ENCODE results near the gene AP3B1. TPM values are rescaled to one million over a fixed set of nuclear protein-coding genes. Genes with fewer than 3 reads are reported as not detected.

The AP3B1 gene
- total and polyA plus RNA-seq, 12 donors: 22.0 to 59.1 (median 34.3) TPM

DNA sequence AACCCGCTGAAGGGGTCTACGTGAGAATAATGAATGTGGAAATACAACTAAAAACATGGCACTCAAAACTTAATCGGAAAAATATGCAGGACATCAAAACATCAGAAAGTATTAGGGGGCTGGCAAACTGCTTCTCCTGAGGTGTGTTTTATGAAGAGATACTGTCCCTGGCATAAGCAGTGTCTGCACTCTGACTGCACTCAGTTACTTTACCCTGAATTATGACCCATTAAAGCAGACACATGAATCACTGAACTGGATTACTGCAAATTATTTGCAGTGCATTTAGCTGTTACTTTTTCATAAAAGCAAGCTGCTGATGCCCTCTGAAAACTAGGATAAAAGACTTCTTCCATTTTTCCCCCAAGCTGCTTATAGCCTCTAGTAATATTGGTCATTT is 164.9 kb downstream of the AP3B1 start:
- DNase-seq: no peak
- H3K27me3 ChIP-seq: no peaks in the 10 kb centered on the region
- no peaks in the 10 kb centered on the region for H3K9me3 ChIP-seq (replicated peaks in 1 of 3)
- 85 to 88% (median 88%) methylated on average over 3 of the region's 3 CpGs for WGBS, 4 donors
- TF ChIP-seq POLR2A (IDR thresholded peaks at IDR 0.05): no peak
- TF ChIP-seq, protein P1, sequence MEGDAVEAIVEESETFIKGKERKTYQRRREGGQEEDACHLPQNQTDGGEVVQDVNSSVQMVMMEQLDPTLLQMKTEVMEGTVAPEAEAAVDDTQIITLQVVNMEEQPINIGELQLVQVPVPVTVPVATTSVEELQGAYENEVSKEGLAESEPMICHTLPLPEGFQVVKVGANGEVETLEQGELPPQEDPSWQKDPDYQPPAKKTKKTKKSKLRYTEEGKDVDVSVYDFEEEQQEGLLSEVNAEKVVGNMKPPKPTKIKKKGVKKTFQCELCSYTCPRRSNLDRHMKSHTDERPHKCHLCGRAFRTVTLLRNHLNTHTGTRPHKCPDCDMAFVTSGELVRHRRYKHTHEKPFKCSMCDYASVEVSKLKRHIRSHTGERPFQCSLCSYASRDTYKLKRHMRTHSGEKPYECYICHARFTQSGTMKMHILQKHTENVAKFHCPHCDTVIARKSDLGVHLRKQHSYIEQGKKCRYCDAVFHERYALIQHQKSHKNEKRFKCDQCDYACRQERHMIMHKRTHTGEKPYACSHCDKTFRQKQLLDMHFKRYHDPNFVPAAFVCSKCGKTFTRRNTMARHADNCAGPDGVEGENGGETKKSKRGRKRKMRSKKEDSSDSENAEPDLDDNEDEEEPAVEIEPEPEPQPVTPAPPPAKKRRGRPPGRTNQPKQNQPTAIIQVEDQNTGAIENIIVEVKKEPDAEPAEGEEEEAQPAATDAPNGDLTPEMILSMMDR (IDR thresholded peaks at IDR 0.05): no peak
- no peak overlapping the region for H3K27ac ChIP-seq
- H3K4me3 ChIP-seq: no peak overlapping the region
- intact Hi-C loops (cut with DNase I): no loop called here
- no peaks in the 10 kb centered on the region for H3K4me1 ChIP-seq (replicated peaks in 1 of 2)
- no peaks in the 10 kb centered on the region for H3K36me3 ChIP-seq (replicated peaks in 1 of 2)

DNA sequence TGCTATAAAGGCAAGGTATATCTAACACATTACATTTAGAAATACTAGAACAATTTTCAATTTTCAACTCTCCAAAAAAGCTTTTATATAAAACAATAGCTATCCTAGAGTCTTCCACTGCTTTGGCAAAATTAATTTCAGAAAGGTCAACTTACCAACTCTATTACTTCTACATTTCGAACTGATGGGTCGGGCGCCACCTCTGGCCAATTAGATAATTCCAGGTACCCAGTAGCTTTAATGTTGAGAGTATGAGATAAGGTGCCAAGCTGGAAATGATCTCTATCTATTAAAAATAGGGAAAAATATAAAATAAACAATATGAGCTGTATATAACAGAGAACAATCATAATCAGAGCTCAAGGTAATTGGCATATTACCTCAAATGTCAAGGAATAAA is 166.6 kb downstream of the AP3B1 start:
- 90 to 94% (median 91%) methylated on average over 3 of the region's 3 CpGs for WGBS, 4 donors
- Histone ChIP-seq H3K36me3 (replicated peaks in 1 of 2) (no peaks in the 10 kb centered on the region), H3K27me3 (no peaks in the 10 kb centered on the region), H3K4me1 (replicated peaks in 1 of 2) (no peaks in the 10 kb centered on the region), H3K9me3 (replicated peaks in 1 of 3) (no peaks in the 10 kb centered on the region), H3K27ac (no peak overlapping the region), H3K4me3 (no peak overlapping the region)
- DNase-seq: peak in 1 of 7 donors; percentile 52
- intact Hi-C loops (cut with DNase I): no loop called here
- TF ChIP-seq, protein P1 (IDR thresholded peaks at IDR 0.05): no peak
- TF ChIP-seq POLR2A (IDR thresholded peaks at IDR 0.05): no peak

DNA sequence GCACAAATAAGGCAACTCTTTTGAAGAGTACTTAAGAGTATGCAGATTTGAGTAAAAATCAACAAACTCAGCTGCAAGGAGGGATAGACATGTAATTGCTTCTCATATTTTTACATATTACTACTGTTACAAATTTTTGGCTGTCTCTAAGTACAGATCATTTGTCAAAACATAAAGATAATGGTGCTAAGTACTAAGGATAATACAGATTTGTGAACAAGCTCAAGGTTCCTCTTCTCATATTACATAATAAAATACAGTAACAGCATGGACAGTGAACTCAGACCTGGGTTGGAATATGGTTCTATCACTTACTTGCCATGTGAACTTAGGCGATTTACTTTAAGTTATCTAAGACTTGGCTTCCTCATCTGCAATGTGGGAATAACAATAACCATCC is 168.0 kb downstream of the AP3B1 start:
- H3K27me3 ChIP-seq: no peaks in the 10 kb centered on the region
- no peaks in the 10 kb centered on the region for H3K36me3 ChIP-seq (replicated peaks in 1 of 2)
- TF ChIP-seq, protein P1 (IDR thresholded peaks at IDR 0.05): no peak
- H3K9me3 ChIP-seq (replicated peaks in 1 of 3): no peaks in the 10 kb centered on the region
- no peak overlapping the region for H3K27ac ChIP-seq
- intact Hi-C loops (cut with DNase I): no loop called here
- H3K4me3 ChIP-seq: no peak overlapping the region
- DNase-seq: no peak
- no peaks in the 10 kb centered on the region for H3K4me1 ChIP-seq (replicated peaks in 1 of 2)
- WGBS, 4 donors: 88 to 97% (median 95%) methylated on average over 1 of the region's 1 CpG

- WGBS, 4 donors: 97 to 100% (median 98%) methylated on average over 1 of the region's 1 CpG
- Histone ChIP-seq H3K4me1 (replicated peaks in 1 of 2) (no peaks in the 10 kb centered on the region), H3K36me3 (replicated peaks in 1 of 2) (peaks cover 0 to 11% of the 10 kb centered on the region in 2 donors), H3K27me3 (no peaks in the 10 kb centered on the region), H3K9me3 (replicated peaks in 1 of 3) (no peaks in the 10 kb centered on the region), H3K4me3 (no peak overlapping the region), H3K27ac (no peak overlapping the region)
- TF ChIP-seq, protein P1 (IDR thresholded peaks at IDR 0.05): no peak
- TF ChIP-seq POLR2A (IDR thresholded peaks at IDR 0.05): no peak
- intact Hi-C loops (cut with DNase I): no loop called here
- DNase-seq: no peak
These were observed 178.3 kb downstream of the AP3B1 start for GRCh38 chr5:78116167-78116566.
